ENCODE results near the gene ADAMTS6. TPM values are rescaled to one million over a fixed set of nuclear protein-coding genes. Genes with fewer than 3 reads are reported as not detected.

The ADAMTS6 gene
- total RNA-seq, 1 donor = 1.9 TPM

DNA sequence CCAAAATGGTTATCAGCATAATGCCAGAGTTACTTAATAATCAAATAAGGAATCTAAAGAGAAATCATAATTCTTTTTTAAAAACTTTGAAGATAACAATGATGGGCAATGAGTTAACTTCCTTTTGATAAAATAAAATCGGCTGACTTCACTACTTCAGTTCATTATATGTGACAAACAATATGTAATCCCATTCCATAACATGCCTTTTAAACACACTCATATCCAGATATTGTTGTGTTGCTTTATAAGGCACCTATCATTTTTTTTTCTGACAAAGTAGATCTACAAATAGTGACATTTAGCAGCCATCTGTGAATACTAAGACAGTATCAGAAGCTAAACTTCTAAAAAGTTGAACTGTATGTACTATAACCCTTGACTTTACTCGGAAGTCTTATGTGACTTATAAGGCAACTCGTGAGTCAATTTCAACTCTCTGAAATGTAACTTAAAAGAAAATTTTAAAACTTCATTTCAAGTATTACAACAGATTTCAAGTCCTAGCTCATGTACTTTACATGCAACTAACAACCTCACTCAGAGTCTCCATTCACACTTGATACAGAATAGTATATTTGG lies 7.5 kb downstream of the ADAMTS6 start:
- DNase-seq (ENCODE audit: low read depth in 2 of 3, low spot score in 2 of 3) = no peak

DNA sequence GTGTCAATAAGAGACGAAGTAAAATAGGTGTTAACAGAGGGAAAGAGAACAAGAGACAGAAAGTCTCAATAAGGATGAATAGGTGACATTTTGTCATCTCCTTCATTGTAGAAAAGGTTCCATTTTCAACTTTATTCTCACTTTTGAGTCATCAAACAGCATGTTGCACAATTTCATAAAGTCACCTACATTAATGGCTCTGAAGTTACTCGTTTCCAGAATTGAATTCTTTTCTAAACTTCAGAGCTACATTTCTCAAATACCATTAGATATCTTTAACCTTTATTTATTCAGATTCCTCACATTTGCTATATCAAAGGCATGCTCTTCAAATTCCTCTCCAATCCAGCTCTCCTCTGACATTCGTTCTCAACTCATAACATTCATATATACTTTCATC lies 13.1 kb downstream of the ADAMTS6 start:
- DNase-seq (ENCODE audit: low read depth in 2 of 3, low spot score in 2 of 3) = no peak

DNA sequence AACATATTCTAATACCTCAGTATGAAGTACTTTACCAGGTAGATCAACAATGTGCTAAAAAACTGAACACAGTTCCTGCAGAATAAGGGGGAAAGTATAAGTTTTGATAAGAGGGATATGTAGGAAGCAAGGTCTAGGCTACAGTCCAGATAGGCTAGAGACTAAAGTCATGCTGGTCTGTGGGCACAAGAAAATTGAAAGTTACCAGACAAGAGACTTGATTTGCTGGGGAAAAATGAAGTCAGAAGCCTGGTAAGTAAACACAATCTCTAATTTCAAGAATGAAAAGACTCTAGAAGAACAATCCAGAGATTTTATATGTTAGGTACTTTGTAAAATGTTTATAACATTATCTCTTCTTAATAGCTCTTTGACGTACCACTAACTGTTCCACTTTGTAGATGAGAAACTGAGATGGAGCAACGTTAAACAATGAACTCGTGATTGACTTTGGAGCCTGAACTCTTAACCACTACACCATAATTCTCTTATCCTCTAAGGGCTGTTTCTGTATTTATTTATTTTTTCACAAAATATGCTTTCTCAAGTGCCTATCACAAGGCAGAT lies 19.5 kb downstream of the ADAMTS6 start:
- no peak for DNase-seq (ENCODE audit: low read depth in 2 of 3, low spot score in 2 of 3)

DNA sequence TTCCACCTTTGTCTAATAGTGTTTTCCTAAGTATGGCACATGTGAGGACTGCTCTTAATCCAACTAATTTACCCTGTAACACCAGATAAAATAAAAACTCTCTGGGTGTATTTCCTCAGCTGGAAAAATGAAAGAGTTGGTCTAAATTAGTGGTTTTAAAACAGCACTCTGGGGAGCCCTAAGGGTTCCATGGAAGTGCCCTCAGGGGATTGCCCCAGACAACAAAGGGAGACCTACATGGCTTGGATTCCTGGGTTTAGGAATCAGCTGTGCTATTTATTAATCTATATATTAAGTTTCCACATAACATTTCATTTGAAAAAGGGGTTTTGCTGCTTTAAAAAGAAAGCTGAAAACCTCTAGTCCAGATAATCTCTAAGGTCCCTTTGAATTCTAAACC lies 20.2 kb downstream of the ADAMTS6 start:
- DNase-seq (ENCODE audit: low read depth in 2 of 3, low spot score in 2 of 3) = no peak

DNA sequence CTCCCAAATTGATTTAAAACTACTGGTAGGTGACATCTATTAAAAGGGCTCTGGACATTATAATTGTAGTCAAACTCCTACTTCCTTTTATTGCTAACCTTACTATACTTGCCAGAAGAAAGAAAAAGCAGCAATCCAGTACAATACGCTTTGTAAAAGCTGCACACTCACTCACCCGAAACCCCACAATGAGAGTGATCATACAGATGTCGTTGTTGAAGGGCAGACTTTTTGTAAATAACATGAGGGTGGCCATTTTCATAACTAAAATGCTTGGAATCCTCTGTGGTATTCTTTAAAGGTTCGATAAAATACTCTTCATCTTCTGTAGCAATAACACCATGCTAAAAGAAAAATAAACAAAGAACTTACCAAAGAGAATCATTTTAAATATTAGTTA lies 21.7 kb downstream of the ADAMTS6 start:
- no peak for DNase-seq (ENCODE audit: low read depth in 2 of 3, low spot score in 2 of 3)

DNA sequence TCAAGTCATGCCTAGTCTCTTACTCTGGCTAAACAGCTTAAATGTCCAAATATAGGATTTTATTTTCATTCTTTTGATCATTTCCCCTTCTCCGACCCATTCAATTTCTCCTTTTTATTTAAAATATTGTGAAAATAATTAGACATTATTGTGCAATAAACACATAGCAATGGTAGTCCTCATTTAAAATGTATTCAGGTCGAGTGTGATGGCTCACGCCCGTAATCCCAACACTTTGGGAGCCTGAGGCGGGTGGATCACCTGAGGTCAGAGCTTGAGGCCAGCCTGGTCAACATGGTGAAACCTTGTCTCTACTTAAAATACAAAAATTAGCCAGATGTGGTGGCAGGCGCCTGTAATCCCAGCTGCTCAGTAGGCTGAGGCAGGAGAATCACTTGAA lies 26.7 kb downstream of the ADAMTS6 start:
- no peak for DNase-seq (ENCODE audit: low read depth in 2 of 3, low spot score in 2 of 3)

DNA sequence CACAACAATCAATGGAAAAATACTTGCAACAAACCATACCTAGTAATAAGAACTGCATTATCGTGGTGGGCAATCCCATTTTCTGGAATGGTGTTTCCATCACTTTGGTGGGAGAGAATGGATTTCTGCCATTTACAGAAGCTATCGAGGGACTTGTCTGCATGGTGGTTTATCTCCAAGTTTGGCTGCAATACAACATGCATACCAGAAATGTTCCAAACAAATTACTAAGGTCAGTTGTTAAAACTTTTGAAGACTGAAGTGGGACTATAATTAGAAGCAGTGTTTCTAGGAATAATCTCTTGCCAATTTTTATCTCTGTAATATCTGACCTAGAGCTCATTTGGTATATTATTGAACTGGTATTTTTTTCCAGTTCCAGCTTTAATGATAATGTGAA lies 30.3 kb downstream of the ADAMTS6 start:
- DNase-seq (ENCODE audit: low read depth in 2 of 3, low spot score in 2 of 3) = no peak

DNA sequence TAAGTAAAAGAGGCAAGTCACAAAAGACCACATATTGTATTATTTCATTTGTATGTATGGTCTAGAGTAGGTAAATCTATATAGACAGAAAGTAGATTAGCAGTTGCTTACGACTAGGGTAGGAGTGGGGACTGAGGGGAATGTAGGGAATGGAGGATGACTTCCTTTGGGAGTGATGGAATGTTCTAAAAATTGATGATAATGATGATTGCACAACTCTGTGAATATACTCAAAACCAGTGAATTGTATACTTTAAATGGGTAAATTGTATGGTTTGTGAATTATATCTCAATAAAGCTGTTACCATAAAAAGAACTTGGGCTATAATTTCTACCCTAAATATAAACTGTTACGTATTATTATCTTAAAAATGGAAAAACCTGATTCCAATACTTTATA lies 35.0 kb downstream of the ADAMTS6 start:
- DNase-seq (ENCODE audit: low read depth in 2 of 3, low spot score in 2 of 3) = no peak

DNA sequence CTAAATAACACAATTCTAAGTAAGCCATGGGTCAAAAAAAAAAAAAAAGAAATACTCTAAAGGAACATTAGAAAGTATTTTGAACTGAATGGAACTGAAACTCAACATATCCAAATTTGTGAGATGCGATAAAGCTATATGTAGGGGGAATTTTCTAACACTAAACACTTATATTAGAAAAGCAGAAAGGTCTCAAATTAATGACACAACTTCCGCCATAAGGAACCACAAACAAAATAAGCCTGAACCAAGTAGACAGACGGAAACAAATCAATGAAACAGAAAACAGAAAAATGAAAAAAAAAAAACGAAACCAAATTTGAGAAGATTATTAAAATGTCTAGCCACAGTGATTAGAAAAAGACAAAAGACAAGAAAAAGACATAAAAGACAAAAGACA lies 39.9 kb downstream of the ADAMTS6 start:
- no peak for DNase-seq (ENCODE audit: low read depth in 2 of 3, low spot score in 2 of 3)

DNA sequence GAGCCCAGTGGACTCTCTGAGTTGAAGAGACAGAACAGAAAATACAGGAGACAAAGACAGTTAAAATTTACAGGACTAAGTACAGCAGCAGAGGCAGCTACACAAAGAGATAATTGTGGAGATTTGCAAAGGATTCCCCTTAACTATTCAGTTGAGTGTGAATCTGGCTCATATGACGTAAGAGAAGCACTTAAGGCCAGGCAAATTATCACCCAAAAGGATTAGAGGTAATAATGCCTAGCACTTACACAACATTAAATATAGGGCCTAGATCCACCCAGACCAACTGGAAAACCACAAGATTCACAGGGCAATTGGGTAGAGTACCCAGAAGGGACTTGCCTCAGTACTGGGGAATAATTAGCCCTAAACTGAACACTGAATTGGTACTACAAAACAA lies 41.3 kb downstream of the ADAMTS6 start:
- no peak for DNase-seq (ENCODE audit: low read depth in 2 of 3, low spot score in 2 of 3)

DNA sequence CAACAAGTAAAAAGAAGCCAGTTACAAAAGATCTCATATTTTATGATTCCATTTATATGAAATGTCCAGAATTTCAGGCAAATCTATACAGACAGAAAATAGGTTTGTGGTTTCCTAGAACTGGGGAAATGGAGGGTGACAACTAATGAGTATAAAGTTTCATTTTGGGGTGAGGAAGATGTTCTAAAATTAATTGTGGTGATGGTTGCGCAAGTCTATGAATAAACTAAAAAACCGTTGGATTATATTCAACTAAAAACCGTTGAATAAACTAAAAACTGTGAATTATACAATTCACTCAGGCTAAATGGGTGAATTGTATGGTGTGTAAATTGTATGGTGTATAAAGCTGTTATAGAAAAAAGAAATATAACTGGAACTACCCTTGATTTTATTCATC lies 47.6 kb downstream of the ADAMTS6 start:
- DNase-seq (ENCODE audit: low read depth in 2 of 3, low spot score in 2 of 3) = no peak

DNA sequence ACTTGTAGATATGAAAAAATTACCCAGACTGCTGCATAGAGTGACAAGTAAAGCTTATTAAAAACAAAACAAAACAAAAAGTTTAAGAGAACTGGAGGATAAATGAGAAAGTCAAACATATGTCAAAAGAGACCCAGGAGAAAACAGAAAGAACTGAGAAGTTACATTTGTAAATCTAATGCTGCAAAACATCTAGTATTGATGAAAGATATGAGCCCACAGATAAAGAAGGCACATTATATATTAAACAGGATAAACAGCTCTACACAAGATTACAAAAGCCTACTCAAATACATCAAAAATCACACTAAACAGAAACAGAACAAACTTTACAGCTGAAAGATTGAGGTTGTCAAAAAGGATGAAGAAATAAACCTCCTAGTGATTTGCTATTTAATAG lies 55.1 kb downstream of the ADAMTS6 start:
- no peak for DNase-seq (ENCODE audit: low read depth in 2 of 3, low spot score in 2 of 3)

DNA sequence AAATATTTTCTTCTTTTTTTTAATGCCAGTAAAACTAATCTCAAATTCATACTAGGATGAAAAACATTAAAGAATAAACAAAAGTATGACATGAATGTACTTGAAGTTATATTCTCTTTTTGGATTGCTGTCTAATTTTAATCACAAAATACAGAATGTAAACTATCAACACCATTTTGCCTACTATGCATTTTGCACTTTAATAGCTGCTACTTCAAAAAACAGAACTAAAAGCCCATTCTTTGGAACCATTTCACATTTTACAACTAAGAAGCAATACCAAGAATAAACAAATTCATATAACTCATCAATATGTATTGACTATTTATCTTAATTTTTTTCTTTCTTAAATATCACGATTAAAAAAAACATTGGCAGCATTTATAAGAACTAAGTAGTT lies 58.1 kb downstream of the ADAMTS6 start:
- DNase-seq (ENCODE audit: low read depth in 2 of 3, low spot score in 2 of 3) = no peak

DNA sequence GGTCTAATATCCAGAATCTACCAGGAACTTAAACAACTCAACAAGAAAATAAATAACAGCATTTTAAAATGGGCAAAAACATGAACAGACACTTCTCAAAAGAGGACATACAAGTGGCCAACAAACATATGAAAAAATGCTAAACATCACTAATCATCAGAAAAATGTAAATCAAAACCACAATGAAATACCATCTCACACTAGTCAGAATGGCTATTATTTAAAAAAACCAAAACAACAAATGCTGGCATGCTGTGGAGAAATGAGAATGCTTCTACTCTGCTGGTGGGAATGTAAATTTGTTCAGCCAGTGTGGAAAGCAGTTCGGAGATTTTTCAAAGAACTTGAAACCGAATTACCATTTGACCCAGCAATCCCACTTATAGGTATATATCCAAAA lies 63.1 kb downstream of the ADAMTS6 start:
- DNase-seq (ENCODE audit: low read depth in 2 of 3, low spot score in 2 of 3) = no peak

DNA sequence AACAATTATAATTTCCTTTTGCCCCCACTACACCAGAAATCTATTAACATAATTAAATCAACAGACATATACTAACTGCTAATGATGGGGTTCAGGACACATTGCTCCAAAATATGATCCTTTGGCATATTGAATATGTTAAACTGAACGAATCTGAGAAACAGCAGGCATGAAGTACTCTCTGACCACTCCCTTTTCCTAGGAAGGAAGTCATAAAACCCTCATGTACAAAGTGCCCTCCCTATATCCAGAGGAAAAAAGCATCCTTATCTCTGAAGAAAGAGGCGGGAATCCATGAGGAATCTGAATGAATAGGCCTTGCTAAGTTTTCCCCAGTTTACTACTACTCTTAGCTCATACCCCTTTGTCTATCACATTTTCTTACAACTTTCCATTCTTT lies 67.9 kb downstream of the ADAMTS6 start:
- DNase-seq (ENCODE audit: low read depth in 2 of 3, low spot score in 2 of 3) = no peak

DNA sequence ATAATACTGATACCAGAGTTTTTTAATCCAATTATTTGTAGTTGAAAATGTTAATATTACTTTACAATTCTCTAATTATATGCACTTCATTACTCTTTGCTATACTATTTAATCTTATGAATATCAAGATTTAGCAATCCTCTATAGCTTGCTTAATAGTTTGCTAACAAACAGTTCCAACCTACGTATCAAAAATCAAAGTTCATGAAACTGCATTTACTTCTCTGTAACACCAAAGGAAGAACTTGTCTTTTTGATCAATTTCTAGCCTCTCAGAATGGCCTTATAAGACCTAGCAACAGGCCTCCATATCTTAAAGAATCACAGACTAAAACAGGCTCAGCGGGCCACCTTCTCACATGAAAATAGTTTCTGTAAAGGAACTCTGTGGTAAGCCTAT lies 68.9 kb downstream of the ADAMTS6 start:
- no peak for DNase-seq (ENCODE audit: low read depth in 2 of 3, low spot score in 2 of 3)

DNA sequence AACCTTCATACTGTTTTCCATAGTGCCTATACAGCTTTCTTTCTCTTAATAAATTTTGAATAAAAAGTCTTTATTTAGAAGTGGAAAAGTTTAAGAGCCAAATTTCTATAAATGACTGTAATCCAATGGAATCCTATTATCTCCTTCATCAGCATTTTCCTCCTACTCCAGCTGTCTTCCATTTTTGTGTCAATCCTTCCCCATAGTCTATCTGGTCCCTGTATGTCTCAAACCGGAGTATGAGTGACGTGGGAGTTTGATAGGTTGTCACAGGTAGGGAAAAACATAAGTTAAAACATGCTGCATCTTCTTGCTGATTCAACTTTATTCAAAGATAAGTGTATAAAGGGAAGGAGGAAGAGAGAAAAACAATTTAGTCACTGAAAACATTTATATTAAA lies 70.4 kb downstream of the ADAMTS6 start:
- DNase-seq (ENCODE audit: low read depth in 2 of 3, low spot score in 2 of 3) = no peak

DNA sequence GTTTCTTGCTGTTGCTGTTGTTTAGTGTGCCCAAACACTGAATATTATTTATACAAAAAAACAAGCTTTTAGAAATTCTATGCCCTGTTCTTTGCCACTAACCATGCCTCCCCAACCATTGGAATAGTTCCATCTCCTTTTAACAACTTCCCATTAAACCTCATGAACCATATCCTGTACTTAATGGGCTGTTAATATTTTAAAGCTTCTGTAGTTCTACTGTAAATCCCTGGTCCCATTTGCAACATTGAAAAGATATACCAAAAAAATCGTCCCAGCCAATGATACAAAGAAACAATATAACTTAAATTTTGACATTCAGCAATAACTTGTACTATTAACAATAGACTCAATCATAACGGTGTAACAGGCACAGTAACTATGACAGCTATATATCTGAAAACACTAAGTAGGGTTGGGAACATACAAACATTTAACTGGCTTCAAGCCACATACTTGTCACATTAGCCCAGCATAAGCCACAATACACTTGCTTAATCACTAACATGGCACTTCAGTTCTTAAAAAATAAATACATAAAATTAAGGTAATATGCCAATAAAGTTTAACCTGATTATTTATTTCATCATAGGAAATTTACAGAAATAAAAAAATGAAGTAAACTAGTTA lies 86.1 kb downstream of the ADAMTS6 start:
- no peak for DNase-seq (ENCODE audit: low read depth in 2 of 3, low spot score in 2 of 3)

DNA sequence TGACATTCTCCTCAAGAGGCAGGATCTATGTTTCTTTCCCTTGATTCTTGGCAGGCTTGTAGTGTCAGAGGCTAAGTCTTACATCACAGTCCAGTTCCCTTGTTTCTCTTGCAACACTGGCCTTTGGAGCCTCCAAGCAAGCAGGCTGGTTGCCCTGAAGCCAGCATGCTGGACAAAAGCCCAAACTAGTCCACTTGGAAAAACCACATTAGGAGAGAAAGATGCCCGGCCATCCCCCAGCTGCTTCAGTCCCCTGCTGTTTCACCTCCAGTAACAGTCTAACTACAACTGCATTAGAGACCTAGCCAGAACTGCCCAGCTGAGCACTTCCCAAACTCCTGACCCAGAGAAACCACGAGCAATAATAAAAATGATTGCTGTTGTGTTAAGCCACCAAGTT lies 87.6 kb downstream of the ADAMTS6 start:
- no peak for DNase-seq (ENCODE audit: low read depth in 2 of 3, low spot score in 2 of 3)

DNA sequence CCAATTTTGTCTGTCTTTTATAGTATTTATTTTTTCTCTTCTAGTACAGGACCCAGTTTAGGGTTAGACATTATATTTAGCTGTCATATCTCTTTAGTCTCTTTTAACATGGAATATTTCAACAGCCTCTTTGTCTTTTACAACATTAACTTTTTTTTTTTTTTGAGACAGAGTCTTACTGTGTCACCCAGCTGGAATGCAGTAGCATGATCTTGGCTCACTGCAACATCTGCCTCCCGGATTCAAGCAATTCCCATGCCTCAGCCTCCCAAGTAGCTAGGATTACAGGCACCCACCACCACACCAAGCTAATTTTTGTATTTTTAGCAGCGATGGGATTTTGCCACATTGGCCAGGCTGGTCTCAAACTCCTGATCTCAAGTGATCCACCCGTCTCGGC lies 90.1 kb downstream of the ADAMTS6 start:
- DNase-seq (ENCODE audit: low read depth in 2 of 3, low spot score in 2 of 3) = no peak

DNA sequence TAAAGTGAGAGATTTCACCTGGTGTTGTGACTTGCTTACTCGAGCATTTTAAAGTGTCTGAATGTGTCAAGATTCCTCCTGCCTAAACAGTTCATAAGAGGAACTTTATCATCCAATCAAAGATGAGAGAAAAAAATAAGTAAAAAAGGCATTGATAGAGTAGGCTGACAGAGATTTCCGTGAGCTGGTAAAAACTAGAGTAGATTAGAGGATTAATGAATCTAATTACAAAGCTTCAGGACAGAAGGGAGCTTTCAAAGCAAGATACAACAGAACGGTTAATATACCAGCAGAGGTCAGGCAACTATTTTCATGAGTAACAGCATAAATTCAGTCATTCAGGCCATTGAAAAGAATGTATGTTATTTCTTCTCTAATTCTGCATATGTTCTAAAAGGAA lies 91.5 kb downstream of the ADAMTS6 start:
- no peak for DNase-seq (ENCODE audit: low read depth in 2 of 3, low spot score in 2 of 3)

DNA sequence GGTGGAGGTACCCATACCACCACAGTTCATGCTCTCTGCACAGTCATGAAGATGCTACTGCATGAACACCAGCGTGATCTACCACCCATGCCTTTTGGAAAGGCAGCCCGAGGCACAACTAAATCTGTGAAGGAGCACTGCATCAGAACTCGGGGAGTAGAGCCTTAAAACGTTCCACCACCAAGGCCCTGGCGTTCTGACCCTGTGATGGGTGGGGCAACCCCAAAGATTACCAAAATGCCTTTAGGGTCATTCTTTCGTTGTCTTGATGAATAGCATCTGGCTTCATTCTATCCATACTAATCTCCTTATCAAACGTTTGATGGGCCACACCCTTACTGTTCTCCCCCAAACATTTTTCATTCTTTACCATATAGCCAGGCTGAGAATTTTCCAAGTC lies 97.9 kb downstream of the ADAMTS6 start:
- DNase-seq (ENCODE audit: low read depth in 2 of 3, low spot score in 2 of 3) = no peak

DNA sequence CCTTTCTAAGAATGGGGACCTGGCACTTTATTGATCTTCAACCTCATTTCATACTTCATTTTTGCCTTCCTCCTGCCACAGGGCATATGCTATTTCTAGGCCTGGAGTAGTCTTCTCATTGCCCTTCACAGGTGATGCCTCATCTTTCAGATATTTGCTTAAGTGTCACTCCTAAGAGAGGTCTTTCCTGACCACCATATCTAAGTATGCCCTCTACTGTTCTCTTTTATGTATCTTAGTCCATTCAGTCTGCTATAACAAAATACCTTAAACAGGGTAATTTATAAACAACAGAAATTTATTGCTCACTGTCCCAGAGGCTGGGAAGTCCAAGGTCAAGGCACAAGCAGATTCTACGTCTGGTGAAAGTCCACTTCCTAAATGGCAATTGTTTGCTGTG lies 99.1 kb downstream of the ADAMTS6 start:
- no peak for DNase-seq (ENCODE audit: low read depth in 2 of 3, low spot score in 2 of 3)

All from hematopoietic multipotent progenitor cell (in vitro differentiated cells).